Measurements from ENCODE around the gene CDKL5. TPM values are rescaled to one million over a fixed set of nuclear protein-coding genes. Genes with fewer than 3 reads are reported as not detected.

The CDKL5 gene
- total RNA-seq, 1 donor from 2014 or later: 16.3 TPM

GRCh38 chrX:18591834-18592233 lies 166.4 kb downstream of the CDKL5 start:
- Mint-ChIP-seq H3K27ac (no peak overlapping the region), H3K27me3 (ENCODE audit: low read depth) (no peaks in the 10 kb centered on the region), H3K4me1 (no peaks in the 10 kb centered on the region), H3K36me3 (peaks cover 12% of the 10 kb centered on the region), H3K4me3 (no peak overlapping the region), H3K9me3 (peaks cover 18% of the 10 kb centered on the region)
- TF ChIP-seq CTCF (IDR thresholded peaks at IDR 0.05; ENCODE audit: unreplicated experiment): no peak
- DNase-seq (ENCODE audit: low spot score in 2 of 2, unreplicated experiment in 2 of 2): no peak

DNA sequence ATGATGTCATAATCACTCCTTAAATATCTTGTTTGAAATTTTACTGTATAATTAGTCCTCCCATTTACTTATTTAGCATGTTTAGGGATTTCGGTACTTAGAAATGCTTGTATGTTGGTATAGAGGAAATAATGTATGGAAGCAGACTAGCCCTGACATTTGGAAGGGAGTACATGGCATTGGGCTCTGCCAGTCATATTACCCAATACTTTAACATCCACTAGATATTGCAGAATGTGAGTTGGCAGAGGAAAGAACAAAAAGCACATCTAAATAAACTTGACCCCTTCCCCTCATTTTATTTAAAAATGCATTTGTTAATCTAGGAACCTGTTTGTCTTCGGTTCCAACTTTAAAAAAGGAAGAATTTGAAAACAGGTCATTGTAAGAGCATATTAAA lies 168.7 kb downstream of the CDKL5 start:
- H3K9me3 Mint-ChIP-seq: peaks cover 18% of the 10 kb centered on the region
- H3K27ac Mint-ChIP-seq: no peak overlapping the region
- H3K4me1 Mint-ChIP-seq: no peaks in the 10 kb centered on the region
- DNase-seq (ENCODE audit: low spot score in 2 of 2, unreplicated experiment in 2 of 2): no peak
- TF ChIP-seq CTCF (IDR thresholded peaks at IDR 0.05; ENCODE audit: unreplicated experiment): no peak
- H3K36me3 Mint-ChIP-seq: peaks cover 11% of the 10 kb centered on the region
- H3K4me3 Mint-ChIP-seq: no peak overlapping the region
- no peaks in the 10 kb centered on the region for H3K27me3 Mint-ChIP-seq (ENCODE audit: low read depth)

- no peaks in the 10 kb centered on the region for H3K27me3 Mint-ChIP-seq (ENCODE audit: low read depth)
- H3K4me3 Mint-ChIP-seq: no peak overlapping the region
- DNase-seq (ENCODE audit: low spot score in 2 of 2, unreplicated experiment in 2 of 2): no peak
- no peaks in the 10 kb centered on the region for H3K4me1 Mint-ChIP-seq
- no peak for TF ChIP-seq CTCF (IDR thresholded peaks at IDR 0.05; ENCODE audit: unreplicated experiment)
- no peak overlapping the region for H3K27ac Mint-ChIP-seq
- H3K9me3 Mint-ChIP-seq: peaks cover 15% of the 10 kb centered on the region
- peaks cover 10% of the 10 kb centered on the region for H3K36me3 Mint-ChIP-seq
Observed at GRCh38 chrX:18596096-18596495, 170.7 kb downstream of the CDKL5 start.

- Mint-ChIP-seq H3K27me3 (ENCODE audit: low read depth) (no peaks in the 10 kb centered on the region), H3K36me3 (peaks cover 8% of the 10 kb centered on the region), H3K27ac (no peak overlapping the region), H3K4me3 (no peak overlapping the region), H3K9me3 (peaks cover 13% of the 10 kb centered on the region), H3K4me1 (no peaks in the 10 kb centered on the region)
- TF ChIP-seq CTCF (IDR thresholded peaks at IDR 0.05; ENCODE audit: unreplicated experiment): no peak
- DNase-seq (ENCODE audit: low spot score in 2 of 2, unreplicated experiment in 2 of 2): no peak
Observed at GRCh38 chrX:18598413-18598812, 173.0 kb downstream of the CDKL5 start.

DNA sequence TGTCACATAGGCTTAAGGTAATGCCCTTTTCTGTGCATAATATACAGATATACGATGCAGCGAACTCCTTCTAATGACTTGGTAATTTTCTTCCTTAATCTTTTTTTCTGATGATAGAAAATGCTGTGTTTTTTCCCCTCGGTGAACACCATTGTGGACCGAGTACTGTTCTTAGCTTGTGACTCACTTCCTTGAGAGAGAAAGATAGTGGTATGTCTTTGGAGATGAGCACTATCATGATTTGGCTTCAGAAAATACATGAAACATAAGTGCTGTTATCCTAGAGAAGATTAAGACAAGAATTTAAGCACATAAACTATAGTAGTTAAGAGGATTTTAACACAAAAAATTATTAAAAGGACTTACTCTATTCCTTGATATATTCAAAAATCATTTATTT lies 182.6 kb downstream of the CDKL5 start:
- H3K27ac Mint-ChIP-seq: no peak overlapping the region
- no peaks in the 10 kb centered on the region for H3K27me3 Mint-ChIP-seq (ENCODE audit: low read depth)
- H3K9me3 Mint-ChIP-seq: peaks cover 17% of the 10 kb centered on the region
- H3K4me1 Mint-ChIP-seq: no peaks in the 10 kb centered on the region
- H3K4me3 Mint-ChIP-seq: no peak overlapping the region
- no peak for DNase-seq (ENCODE audit: low spot score in 2 of 2, unreplicated experiment in 2 of 2)
- peaks cover 29% of the 10 kb centered on the region for H3K36me3 Mint-ChIP-seq
- no peak for TF ChIP-seq CTCF (IDR thresholded peaks at IDR 0.05; ENCODE audit: unreplicated experiment)
